NCI-H2029 (cell line): Measurements from ENCODE around the gene OPCML.

Experiments
- DNase-seq: peaks from one replicate; lab custom pipeline; 2025; lab: John Stamatoyannopoulos, UW

OPCML gene

DNA sequence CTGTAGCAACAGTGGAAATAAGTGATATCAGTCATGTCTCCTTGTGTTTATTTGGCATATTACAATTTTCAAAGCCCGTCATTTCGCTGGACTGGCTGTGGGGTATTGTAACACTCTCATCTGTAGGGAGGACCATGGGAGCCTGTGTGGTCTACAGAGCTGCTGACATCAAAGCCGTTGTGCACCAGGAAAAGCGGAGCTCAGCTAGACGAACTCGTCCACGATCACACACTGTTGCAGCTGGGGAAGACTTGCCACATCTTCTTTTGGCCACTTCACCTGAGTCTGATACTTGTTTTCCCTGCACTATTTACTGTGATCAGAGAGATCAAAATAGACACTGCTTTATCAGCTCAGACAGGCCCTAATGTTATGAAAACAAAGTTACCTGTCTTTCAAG, 741.3 kb downstream of the OPCML start:
- no peak for DNase-seq

DNA sequence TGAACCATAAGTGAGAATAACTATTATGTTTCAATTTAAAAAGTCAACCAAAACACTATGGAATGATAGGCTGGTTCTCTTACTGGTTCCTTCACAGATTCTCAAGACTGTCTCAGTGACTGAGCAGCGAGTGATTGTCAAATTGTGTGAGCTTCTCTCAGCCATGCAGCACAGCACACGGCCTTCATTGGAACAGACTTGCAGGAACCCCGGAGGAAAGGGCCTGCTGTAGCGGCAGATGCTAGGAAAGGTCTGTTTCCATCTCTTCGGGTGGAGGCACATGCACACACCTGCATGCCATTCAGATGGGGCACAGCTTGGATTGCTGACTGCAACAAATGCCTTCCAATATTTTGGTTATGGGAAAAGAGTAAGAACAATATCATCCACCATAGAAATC, 741.8 kb downstream of the OPCML start:
- DNase-seq: no peak

DNA sequence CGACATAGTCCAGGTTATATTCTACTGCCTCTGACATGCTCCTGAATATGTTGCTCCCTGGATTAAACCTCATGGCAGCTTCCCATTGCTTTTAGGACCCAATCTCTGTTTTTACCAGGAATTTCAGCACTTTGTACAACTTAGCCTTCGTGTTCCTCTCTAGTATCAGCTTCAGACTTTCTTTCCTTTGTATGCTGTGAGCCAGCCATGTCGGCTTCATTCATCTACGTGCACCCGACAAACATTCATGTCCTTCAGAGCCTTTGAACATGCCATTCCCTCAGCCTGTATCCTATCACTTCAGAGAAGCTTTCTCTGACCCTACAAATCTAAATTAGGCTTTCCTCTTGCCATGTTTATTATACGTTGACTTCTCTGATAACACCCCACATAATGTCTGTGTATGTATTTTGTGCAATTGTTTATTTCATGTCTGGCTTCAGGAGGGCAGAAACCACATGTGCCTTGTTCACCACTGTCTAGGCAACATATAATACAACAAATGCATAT, 743.4 kb downstream of the OPCML start:
- no peak for DNase-seq

DNA sequence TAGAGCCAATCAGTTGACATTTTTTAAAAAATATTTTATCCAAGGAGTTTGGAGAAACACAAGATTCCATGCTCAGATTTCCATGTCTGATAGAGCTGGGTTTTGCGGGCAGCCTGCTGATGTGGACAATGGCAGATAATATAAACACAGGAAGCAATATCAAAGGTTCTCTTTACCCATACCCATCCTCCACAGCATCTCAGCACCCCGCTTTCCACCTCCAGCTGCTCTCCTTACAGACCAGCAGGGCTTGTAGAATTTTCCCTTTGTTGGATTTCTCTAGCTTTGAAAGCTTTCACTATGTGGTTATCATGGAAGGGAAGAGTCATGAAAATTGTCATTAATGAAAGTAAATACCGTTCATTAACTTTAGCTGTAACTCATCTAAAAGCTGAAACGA, 746.4 kb downstream of the OPCML start:
- DNase-seq: no peak

DNA sequence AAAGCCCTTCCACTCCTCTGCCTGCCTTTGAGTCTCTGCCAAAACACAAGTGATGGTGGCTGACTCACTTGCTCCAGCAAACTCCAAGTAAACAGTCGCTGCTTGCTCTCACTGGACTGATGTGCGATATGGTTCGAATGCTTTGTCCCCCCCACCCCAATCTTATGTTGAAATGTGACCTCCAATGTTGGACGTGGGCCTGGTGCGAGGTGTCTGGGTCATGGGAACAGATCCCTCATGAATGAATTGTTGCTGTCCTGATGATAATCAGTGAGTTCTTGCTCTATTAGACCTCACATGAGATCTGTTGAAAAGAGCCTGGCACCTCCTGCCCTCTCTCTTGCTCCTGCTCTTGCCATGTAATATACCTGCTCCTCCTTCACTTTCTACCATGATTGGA, 747.9 kb downstream of the OPCML start:
- no peak for DNase-seq

DNA sequence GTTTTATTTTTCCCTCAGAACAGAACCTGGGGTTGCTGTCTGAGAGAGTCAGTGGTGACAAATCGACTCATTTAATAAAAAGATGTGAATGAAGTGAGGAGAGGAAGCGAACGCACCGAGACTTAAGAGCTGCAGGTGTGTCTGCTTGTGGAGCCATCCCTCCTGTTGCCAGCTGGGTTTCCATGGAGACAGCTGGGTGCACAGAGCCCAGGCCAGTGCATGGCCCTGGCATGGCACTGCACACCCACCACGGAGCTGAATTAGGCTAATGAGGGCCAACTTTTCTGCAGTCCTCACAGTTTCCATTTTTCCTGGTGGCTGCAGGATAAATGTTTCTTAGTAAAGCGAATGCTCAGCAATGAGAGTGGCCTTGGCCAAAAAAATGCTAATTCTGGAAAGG, 750.2 kb downstream of the OPCML start:
- DNase-seq: no peak

DNA sequence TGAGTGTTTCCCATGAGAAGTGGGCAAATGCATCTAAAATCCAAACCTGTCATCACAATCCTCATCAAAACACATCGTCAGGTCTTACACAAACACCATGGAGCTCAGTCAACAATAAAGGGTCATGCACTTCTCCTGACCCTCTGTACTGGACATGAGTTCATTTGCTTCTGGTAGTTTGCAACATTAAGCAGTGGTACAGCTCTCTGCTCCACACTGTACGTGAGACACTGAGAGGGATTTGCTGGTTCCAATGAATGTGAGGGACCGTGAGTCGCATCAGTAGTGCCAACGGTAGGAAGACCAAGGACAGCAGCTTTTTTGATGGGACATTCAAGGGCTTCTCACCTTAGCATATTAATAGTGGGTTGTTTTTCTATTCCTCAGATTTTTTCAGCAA, 752.3 kb downstream of the OPCML start:
- no peak for DNase-seq

DNA sequence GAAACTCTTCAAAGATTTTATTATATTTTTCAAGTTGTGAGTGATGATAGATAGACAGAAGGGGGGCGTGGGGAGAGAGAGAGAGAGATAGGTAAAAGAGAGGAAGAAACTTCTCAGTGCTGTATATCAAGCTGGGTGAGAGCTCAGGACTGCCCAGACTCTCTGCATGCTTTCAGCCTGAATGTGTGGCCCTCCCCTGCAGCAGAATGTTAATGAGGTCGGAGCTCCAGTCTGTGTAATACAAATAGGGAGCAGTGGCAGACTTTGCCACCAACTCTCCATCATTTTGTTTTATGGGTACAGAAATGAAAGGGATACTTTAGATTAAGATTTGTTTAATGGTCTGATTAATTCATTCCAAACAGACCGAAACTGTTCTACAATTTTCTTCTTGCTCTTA, 752.8 kb downstream of the OPCML start:
- DNase-seq: no peak

DNA sequence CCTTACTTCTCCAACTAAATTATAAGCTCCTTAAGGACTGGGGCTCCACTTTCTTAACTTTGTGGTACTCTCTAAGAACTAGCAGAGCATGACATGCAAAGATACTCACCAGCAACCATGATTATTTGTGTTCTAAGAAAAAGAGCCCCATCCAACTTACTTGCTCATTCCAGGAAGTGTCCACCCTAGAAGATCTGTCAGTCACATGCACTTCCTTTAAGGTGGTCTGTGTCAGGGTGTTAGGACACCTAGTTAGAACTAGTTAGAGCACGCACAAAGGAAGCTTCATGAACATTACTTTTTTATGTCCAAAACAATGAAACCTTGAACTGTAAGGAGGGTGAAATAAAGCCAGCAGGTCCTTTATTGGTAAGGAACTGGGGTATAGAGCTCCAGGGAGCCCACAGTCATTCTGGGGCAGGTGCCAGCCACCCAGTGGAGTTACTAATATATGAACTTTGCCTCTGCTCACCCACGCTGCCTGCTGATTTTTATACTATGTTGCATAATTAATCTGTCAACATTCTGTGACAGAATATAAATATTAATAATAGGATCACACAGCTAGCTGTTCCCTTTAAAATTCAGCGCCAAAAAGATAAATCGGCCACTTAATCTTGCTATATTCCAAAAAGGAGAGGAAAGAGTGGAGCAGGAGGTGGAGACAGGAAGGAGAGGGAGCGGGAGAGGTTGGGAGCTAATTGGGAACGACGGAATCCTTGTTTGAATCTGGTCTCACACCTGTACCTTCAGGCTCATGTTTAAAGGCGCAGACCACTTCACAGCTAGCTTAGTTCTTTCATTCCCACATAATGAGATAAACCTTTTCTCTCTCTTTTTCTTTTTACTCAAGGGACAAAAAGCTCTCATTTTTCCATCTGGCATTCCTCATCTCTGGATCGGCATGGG, 755.0 kb downstream of the OPCML start:
- DNase-seq: no peak

DNA sequence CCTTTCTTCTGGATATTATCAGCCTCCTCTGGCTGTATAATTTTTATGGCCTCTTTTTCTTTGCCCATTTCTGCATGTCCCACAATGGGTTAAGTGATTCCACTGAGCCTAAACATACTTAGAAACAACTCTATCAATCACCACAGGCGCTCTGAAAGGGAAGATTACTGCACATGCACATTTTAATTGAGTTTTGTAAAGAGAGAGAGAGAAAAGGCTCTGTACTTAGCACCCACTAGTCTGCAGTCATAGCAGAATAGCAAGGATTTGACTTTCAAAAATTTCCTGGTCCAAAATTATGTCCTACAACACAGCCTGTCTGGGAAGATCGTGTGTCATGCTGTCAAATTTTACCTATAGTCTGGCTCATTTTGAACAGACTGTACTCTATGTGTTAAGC, 758.5 kb downstream of the OPCML start:
- no peak for DNase-seq

DNA sequence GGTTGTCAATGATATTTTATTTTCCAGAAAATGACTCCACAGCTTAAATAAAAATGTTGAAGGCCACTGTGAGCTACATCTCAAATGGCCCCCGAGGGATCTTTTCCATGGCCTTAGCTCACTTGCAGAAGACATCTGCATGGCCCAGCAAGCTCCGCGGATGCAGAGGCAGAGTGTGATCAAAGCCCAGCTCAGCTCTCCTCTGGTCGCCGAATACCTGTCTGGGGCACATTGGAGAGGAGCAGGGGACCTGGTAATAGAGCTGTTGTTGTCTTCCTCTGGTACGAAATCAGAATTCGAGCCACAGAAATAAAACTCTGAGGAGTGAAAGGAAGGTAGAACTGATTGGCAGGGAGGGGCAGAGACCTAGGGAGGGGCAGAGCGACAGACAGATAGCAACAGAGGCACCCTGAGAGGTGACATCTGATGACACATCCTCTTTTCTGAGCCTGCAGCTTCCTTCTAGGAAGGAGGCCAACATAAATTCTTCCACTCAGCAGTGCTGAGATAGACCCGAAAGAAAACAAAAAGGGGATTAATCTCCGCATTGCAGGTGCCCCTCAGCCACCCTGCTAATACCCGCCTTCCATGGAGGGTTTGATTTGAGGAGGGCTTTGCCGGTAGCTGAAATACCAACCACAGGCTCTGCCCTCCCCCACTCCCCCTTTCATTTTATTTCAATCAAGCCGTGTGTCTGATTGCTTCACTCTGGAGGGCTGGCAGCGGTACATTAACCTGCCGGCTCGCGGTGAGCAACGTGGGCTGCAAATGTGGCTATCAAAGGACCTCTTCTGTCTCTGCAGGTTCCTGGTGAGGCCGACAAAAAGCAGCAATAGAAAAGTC, 759.4 kb downstream of the OPCML start:
- DNase-seq: no peak

DNA sequence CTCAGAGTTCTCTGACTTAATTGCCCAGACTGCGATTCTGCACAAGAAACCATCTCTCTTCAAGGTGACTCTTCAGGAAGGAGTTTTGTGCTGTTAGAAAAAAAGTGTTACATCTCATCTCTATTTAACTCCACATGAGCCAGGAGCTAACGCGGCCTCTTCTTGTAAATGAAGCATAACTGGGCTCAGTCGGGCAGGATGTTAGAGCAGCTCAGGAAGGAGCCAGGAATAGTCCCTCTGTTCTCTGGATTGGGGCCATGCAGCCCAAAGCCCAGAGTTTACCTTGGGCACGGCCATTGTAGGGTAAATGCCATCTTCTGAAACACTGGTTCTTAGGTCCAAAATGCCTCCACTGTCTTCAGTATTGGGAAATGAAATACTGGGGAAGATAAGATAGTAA, 760.6 kb downstream of the OPCML start:
- no peak for DNase-seq

DNA sequence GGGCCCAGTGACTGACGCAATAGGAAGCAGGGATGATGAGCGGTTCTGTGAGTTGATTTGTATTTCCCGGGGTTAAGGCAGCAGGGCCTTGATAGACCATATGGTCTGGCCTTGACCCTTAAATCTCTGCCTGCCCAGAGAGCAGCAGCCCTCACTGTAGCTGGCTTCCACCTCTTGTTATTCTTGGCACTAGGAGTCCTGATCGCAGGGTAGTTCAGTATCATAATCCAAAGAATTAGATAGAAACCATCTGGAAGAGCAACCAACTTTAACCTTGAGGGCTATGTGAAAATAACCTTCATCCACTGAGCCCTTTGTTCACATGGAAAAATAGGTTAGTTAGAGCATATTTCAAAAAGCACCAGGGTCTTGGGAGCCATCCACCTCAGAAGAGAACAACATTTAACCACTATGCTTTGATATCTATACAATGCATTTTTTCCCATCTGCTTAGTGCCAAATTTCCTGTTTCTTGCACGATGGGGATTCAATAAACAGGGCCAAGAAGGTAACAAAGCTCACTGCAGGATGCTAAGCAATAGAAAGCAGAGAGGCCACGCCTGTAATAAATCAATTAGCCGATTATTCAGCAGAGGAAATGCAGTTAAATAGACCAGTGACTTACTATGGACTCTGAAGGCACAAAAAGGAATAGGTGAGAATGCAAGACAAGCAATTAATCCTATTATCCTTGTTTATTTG, 761.3 kb downstream of the OPCML start:
- no peak for DNase-seq

DNA sequence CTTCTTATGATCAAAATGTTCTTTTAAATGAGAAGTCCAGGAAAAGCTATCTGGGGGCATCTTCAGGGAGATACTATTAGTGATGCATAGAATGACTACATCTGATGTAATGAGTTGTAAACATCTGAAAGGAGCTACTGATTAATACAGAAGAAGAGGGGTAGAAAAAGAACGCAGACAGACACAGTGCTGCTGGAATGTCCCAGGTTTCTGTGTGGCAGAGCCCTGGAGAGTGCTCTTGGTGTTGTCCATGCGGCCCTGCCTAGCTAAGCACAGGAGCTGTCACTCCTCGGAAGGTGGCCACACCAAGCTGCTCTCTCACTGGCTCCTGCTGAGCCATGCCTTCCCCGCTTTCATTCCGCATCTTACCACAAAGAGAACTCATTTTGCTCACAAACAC, 768.8 kb downstream of the OPCML start:
- no peak for DNase-seq

DNA sequence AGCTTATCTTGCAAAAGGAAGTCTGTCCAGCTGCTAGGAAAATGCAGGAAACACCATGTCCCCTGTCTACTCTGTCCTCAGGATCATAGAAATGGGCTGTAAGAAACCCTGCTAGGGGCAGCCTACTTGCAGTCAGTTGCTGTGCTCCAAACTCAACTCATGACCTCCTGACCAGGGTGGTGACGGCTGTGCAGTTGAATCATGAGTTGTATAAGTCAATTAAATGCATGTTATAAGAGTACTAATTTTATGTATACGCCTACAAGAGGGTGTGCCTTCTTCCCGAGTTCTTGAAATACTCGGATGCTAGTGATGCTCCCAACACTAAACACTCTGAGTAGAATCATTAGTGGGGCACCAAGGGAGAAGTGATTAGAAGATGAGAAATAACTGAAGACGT, 776.4 kb downstream of the OPCML start:
- no peak for DNase-seq

DNA sequence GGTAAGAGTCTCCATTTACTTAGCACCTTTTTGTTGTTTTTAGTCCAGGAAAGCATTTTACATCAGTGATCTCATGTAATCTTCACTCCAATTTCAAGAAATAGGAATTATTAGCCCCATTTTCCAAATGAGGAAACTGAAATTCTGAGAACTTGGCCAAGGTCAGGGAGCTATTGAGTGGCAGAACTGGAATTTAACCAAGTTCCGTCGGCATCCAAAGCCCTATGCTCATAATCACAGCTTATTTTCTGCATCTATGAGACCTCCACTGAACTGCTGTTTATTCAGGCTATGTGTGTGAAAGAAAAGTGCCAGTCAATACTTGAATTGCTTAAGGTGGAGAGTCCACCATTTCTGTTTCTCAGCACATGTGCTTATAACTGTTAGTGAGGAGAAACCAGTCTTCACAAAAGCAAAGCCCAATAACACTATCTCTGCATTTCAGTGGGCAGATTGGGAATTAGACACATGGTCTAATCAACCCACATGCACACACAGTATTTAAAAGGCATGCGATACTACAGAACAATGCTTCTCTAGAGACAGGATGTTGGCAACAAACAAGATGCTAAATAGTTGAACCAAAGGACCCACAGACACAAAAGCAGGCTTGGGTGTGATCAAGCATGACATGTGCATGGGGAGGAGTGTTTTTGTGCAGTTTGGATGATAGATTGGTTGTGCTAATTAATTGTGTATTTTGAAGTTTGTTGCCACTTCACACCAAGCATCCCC, 780.6 kb downstream of the OPCML start:
- DNase-seq: no peak

DNA sequence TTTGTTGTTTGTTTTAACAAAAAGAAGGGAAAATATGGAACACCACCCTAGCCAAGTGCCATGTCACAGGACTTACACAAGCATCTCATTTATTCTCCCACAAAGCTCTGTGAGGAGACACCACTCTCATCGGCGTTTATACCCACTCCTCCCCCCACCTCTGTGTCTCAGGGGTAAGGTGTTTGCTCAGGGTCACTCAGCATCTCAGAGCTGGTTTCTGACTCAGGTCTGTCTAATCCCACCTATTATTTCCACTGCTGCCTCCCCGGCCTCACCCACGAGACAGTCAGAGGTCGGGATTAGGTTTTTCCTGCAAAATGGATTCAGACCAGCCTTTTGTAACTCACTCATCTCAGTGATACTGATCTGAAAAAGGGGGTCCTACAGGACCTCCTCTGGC, 786.0 kb downstream of the OPCML start:
- DNase-seq: no peak

DNA sequence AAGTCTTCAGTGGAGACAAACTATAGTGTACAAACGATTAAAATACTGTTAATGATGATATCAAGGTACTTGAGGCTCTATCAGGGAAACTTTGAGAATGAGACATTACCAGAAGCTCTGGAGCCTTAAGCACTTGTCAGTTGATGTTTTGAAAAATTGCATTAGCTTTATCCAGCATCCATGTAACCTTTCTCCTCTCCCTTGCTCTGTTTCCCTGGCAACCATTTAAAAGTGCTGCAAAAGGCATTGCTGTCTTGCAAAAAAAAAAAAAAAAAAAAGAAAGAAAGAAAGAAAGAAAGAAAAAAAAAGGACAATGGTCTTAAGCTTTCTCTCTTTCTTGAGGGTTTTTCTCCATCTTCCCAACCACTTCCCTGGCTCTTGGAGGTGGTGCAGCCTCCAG, 787.0 kb downstream of the OPCML start:
- DNase-seq: no peak

DNA sequence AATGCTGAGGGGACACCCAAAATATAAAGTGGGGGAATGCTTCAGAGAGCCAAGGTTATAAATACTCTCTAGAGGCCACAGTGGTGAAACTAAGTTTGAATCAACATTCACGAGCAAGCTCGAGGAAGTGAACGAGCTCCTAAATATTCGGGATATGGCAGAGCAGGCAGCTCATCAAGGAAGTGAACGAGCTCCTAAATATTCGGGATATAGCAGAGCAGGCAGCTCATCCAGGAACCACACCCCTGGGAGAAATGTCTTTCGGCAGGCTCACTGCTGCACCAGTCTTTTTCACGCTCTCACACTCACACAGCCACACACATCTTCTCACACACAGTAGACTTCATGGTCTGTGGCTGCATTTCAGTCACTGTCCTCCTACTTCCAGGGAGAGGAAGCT, 787.5 kb downstream of the OPCML start:
- DNase-seq: no peak

DNA sequence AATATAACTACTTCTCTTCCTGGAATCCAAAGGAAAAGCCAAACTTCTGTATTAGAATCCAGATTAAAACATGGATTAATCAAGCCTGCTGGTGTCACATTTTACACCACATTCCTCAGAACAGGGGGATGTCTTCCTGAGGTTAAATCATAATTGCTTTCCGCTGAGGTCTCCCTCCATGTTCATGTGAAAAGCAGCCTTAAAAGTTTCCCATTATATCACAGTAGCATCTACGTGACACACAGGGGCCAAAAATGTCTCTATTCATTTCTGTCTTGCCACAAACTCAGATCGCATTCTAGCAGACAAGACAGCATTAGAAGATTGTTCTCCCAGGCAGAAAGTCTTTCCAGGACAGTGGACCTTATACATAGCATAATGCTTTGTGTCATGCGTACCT, 788.7 kb downstream of the OPCML start:
- no peak for DNase-seq

DNA sequence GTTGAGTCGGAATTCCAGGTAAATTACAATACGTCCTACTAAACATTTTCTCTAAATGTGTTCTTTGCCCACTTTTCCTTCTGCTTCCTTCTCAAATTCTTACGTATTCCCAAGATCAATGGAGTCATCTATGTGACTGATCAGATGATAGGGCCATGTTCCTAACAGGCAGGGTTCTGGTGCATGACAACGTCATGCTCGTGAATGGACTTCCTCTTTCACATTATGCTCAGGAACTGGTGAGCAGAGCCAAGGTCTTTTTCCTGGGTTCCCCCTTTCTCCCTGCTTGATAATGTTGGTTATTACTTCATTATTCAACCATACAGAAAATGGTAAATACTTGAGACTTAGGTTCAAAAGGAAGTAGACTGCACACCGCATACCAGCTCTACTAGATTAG, 789.4 kb downstream of the OPCML start:
- no peak for DNase-seq

DNA sequence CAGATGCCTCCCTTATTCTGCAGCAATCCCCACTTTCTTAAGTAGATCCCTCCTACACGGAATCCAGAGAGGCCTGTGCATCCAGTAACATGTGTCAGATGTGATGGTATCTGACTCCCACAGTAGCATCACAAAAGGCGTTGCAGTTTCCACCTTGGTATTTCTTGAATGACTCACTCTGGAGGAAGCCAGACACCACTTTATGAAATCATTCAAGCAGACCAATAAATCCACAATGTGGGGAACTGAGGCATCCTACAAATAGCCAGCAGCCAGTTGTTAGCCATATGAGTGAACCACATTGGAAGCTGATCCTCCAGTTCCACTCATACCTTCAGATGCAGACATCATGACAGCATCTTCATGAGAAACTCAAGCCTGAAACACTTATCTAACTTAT, 798.1 kb downstream of the OPCML start:
- no peak for DNase-seq
